Astrocyte (in vitro differentiated cells and primary cell): ENCODE measurements around the gene PSMB3.

Experiments used
- CTCF ChIP-seq: IDR thresholded peaks from 2 replicates; pipeline ENCODE4 v1.5.1; 2011; ENCODE audit warnings: low read depth, mild to moderate bottlenecking, inconsistent platforms, low read length, moderate library complexity; ENCODE audit not compliant: insufficient read depth
- EZH2 ChIP-seq: IDR thresholded peaks from 2 replicates; pipeline ENCODE4 v1.6.1; 2012; ENCODE audit warnings: mild to moderate bottlenecking, low read length, inconsistent platforms; ENCODE audit not compliant: insufficient read depth

- TF ChIP-seq EZH2, result no peak
- TF ChIP-seq CTCF, result no peak
Observed at GRCh38 chr17:38731526-38732294, 20.8 kb upstream of the PSMB3 start.
